Non-pigmented ciliary epithelial cell (primary cell): Measurements from ENCODE around the gene SH2D3A.
"Not testable (repeated sequence)": the region's sequence is repeated elsewhere in the genome, so short reads cannot be mapped to it uniquely, and the experiment has no call there.

Source experiments
- DNase-seq: peaks from one replicate; pipeline ENCODE4 v3.0.0-alpha.2; 2010; ENCODE audit warnings: low read depth

SH2D3A gene

DNA sequence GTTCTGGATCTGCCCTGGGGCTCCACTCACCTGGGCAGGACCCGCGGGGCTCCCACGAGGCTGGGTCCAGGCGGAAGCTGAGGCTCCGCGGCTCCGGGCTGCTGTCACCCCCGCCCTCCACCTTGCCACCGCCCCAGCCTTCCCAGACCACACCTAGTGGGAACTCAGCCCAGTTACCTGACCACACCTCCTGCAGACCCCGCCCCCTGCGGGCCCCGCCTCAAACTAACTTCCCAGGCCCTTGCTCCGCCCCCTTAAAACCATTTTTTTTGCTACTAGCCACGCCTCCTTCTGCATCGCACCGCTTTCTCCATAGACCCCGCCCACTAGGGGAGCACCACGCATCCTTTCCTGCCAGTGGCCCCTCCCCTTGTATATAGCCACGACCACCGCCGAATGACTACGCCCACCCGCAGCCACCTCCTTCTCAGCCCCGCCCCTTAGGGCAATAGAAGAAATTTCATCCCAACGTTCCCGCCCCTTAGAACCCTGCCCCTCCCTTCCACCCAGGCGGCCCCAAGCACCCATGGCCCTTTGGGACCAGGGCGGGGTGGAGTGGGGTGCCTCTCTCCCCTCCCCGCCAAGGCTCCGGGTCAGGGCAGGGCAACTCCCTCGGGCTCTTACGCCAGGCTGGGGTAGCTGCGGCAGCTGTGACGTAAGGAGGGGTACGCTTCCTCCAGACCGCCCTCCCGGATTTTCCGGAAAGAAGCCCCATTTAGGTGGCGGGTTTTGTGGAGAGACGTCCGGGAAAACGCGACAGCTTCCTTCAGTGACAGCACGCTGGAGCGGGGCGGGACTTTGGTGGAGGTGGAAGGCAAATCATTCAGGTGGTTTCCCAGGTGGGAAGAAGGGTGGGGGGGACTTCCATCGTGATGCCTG lies at the start of gene SH2D3A:
Gene SH2D3A (minus strand): TSS at position 79 of the 879 bp plus-strand sequence. CDS start 3,687 bp downstream, outside the sequence.
- DNase-seq: no peak

- no peak for DNase-seq
These were observed 46.4 kb upstream of the SH2D3A start for GRCh38 chr19:6813659-6814058.

DNA sequence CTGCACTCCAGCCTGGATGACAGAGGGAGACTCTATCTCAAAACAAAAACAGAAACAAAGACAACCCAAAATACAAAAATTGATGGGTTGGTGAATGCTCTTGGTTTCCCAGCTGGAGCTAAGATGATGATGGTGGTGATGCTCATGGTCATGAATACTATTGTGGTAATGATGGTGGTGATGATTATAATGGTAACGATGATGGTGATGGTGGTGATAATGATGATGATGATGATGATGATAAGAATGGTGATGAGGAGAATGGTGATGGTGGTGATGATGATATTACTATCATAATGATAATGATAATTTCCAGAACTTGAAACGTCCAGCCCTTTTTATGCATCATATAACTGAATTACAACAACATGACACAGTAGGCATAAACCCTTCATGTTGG lies 45.4 kb upstream of the SH2D3A start:
- no peak for DNase-seq

GRCh38 chr19:6811906-6812305 lies 44.7 kb upstream of the SH2D3A start:
- DNase-seq: peak; percentile 5

GRCh38 chr19:6811378-6811777 lies 44.1 kb upstream of the SH2D3A start:
- no peak for DNase-seq

- no peak for DNase-seq
These were observed 42.0 kb upstream of the SH2D3A start for GRCh38 chr19:6809262-6809661.

DNA sequence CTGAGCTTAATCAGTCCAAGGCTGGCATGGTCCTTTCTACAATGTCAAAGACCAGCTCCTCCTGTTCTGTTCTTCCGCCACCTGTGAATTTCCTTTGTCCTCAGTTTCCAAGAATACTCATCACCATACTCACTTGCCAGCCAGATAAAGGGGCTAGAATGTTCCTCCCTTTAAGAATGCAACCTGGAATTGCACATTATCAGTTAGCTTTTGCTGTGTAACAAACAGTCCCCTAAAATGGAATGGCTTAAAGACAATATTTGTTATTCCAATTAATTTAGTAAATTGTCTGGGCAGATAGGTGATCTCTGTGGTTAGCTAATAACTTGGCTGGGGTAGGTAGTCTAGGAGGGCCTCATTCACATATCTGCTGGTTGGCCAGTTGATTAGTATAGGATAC lies 41.3 kb upstream of the SH2D3A start:
- DNase-seq: no peak

DNA sequence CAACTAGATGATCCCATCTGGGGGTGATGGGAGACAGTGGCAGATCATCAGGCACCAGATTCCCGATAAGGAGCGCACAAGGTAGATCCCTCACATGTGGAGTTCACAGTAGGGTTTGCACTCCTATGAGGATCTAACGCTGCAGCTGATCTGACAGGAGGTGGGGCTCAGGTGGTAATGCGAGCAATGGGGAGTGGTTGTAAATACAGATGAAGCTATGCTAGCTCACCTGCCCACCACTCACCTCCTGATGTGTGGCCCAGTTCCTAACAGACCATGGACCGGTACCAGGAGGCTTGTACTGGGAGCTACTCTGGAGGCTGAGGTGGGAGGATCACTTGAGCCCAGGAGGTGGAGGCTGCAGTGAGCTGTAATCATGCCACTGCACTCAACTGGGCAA lies 40.1 kb upstream of the SH2D3A start:
- no peak for DNase-seq

DNA sequence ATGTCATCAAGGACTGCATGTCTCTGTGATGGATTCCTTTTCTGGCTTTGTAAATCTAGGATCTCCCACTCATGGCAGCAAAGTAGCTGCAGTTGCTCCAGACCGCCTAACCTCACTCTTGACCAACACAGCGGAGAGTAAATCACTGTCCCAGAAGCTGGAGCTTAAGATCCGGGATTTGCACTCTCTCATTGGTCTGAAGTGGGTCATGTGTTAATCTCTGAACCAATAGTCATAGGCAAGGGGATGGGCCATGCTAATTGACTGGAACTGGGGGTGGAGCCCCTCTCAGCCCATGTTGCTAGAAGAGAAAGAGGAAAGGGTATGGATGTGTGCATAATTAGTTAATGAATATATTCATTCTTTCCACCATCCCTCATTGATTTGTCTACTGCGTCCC lies 39.3 kb upstream of the SH2D3A start:
- no peak for DNase-seq

DNA sequence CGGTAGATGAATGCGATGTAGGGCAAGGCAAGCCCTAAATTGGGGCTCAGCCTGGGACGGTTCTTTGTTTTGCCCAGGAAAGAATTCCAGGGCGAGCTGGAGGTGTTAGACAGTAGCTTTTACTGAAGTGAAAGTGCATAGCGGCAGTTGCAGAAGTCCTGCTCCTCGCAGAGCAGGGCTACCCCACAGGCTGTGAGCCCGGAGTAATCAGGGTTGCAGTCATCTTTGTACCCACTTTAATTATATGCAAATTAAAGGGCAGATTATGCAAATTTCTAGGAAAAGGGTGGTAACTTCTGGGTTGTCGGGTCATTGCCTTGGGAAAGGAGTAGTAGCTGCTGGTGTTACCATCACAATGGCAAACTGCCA lies 35.8 kb upstream of the SH2D3A start:
- no peak for DNase-seq

- no peak for DNase-seq
These were observed 35.3 kb upstream of the SH2D3A start for GRCh38 chr19:6802336-6803035.

DNA sequence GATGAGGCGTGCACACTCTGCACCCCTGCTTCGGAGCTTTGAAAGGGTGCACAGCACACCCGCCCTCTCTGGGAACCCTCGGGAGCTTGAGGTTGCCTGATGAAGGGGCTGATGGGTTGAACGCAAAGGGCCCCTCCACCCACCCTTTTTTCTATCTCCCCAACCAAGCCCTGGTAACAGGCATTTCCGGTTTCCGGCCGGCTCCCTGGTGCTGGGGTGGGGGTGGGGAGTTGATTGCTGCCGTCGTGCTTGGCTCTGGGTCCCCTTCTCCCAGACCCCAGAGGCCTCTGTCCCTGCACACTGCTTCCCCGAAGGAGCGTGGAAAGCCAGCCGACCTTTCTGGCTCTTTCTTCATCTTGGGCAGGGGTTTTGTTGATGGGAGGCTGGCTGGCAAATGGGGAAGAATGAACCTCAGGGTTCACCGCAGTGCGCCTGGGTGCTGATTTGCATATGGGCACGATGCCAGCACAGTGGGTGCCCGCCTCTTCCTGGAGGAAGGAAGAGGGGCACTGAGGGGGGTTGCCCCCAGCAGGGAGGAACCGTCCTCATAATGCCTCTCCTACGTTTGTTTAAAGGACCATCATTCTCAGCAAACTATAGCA lies 34.4 kb upstream of the SH2D3A start:
- DNase-seq: no peak

- peak; percentile 15 for DNase-seq
These were observed 33.8 kb upstream of the SH2D3A start for GRCh38 chr19:6800991-6801484.

DNA sequence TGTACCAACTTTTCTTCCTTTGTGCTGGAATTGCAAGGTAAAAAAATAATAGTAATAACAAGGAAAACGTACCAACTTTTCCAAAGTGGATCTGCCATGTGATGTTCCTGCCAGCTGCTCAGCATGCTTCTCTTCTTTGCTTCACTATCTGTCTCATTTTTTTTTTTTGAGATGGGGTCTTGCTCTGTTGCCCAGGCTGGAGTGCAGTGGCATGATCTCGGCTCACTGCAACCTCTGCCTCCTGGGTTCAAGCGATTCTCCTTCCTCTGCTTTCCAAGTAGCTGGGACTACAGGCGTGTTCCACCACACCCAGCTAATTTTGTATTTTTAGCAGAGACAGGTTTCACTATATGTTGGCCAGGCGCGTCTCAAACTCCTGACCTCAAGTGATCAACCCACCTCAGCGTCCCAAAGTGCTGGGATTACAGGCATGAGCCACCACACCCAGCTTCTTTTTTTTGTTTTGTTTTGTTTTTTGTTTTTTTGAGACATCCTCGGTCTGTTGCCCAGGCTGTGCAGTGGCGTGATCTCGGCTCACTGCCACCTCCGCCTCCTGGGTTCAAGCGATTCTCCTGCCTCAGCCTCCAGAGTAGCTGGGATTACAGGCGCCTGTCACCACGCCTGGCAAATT lies 33.0 kb upstream of the SH2D3A start:
- DNase-seq: not testable (repeated sequence)

- no peak for DNase-seq
These were observed 30.4 kb upstream of the SH2D3A start for GRCh38 chr19:6797646-6798045.

DNA sequence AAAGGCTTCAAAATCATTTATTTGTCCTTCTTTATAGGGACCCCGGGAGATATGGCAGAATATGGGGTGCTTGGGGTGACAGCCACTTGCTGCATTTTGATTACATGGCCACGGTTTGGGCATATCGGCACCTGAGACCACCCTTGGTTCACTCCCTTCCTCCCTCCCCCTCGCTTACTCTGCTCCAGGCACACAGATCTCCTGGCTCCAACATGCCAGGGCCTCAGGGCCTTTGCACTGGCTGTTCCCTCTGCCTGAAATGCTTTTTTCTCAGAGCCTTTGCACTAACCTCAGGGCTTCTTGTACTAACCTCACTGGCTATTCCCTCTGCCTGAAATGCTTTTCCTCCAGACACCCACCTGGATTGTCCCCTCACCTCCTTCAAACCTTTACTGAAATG lies 29.0 kb upstream of the SH2D3A start:
- DNase-seq: no peak

GRCh38 chr19:6794686-6795431 lies 27.6 kb upstream of the SH2D3A start:
- DNase-seq: no peak

- no peak for DNase-seq
These were observed 26.7 kb upstream of the SH2D3A start for GRCh38 chr19:6793973-6794372.

DNA sequence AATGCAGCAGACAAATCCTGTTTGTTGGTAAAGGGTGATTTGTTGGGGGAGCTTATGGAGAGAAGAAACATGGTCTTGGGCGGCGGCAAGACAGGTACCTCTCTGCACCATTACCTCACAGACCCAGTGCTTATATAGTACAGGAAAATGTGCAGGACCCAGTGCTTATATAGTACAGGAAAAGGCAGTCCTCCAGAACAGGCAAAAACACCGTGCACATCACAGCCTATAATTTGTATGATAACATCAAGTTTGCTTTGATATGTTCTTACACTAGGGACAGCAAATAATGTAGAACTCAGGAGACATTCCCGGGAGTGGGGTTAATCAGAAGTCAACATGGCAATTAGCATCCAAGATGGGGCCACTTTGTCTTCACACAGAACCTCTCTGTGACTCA lies 26.2 kb upstream of the SH2D3A start:
- no peak for DNase-seq

DNA sequence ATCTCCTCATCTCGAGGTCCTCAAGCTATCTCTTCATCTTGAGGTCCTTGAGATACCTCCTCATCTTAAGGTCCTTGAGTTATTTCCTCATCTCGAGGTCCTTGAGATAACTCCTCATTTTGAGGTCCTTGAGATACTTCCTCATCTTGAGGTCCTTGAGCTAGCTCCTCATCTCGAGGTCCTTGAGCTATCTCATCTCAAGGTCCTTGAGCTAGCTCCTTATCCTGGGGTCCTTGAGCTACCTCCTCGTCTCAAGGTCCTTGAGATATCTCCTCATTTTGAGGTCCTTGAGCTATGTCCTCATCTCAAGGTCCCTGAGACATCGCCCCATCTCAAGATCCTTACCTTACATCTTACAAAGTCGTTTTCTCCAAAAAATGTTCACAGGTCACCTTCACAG lies 24.0 kb upstream of the SH2D3A start:
- no peak for DNase-seq
